ENCODE results near the gene OSR1. TPM values are rescaled to one million over a fixed set of nuclear protein-coding genes. Genes with fewer than 3 reads are reported as not detected.

OSR1 gene
- total RNA-seq, 1 experiment from 2014 or later, result 4.4 TPM

DNA sequence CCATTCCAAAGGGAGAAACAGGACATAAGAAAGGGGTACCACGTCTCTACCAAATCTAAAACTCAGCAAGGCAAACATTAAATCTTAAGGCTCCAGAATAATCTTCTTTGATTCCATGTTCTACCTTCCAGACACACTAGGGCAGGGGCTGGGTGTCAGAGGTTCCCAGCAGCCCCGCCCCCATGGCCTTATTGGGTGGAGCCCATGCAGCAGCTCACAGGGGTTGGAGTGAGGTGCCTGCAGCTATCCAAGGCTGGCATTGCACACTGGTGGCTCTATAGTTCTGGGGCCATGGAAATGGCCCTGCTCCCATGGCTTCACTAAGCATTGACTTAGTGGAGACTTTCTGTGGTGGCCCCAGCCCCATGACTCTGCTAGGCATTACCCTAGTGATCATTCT lies 14.9 kb upstream of the OSR1 start:
- H3K27me3 ChIP-seq (ENCODE audit: control insufficient read depth, insufficient read depth, low read length), result peaks cover 10% of the 10 kb centered on the region; the same call in 1 of the 2 replicates
- H3K4me3 ChIP-seq (ENCODE audit: low read depth in 2 of 2, low read length in 2 of 2), result no peak overlapping the region
- BruUV-seq (replicated peaks), result no TSS peak
- 0 out of 2 replicates have a peak, but pooled peaks cover 3% of the 10 kb centered on the region for H3K9me3 ChIP-seq (ENCODE audit: control insufficient read depth, insufficient read depth, low read depth, low read length)
- POLR2A ChIA-PET, result no interaction called here
- DNase-seq (ENCODE audit: low read depth, low spot score) (no peak), ATAC-seq (no peak)
- H3K36me3 ChIP-seq (ENCODE audit: control insufficient read depth, insufficient read depth, low read length), result no peaks in the 10 kb centered on the region
- in situ Hi-C loops (cut with HindIII; ENCODE audit: low pct_unique_long_range_greater_than_20kb, low sequenced_read_pairs) (no loop called here), intact Hi-C loops (cut with micrococcal nuclease; ENCODE audit: unreplicated experiment) (no loop called here)
- CTCF ChIA-PET, result interaction anchor here (0.8 kb wide), 1 partner anchor 23 kb away, joined by 3 read pairs; no protein-coding TSS in a partner anchor
- H3K27ac ChIP-seq (ENCODE audit: low read length), result no peak overlapping the region
- H3K4me1 ChIP-seq (ENCODE audit: control insufficient read depth, insufficient read depth, low read length), result no peaks in the 10 kb centered on the region; the same call in 1 of the 2 replicates
- TF ChIP-seq POLR2AphosphoS5 (IDR thresholded peaks at IDR 0.05; ENCODE audit: low read depth, low read length), result no peak
- TF ChIP-seq, protein P1, sequence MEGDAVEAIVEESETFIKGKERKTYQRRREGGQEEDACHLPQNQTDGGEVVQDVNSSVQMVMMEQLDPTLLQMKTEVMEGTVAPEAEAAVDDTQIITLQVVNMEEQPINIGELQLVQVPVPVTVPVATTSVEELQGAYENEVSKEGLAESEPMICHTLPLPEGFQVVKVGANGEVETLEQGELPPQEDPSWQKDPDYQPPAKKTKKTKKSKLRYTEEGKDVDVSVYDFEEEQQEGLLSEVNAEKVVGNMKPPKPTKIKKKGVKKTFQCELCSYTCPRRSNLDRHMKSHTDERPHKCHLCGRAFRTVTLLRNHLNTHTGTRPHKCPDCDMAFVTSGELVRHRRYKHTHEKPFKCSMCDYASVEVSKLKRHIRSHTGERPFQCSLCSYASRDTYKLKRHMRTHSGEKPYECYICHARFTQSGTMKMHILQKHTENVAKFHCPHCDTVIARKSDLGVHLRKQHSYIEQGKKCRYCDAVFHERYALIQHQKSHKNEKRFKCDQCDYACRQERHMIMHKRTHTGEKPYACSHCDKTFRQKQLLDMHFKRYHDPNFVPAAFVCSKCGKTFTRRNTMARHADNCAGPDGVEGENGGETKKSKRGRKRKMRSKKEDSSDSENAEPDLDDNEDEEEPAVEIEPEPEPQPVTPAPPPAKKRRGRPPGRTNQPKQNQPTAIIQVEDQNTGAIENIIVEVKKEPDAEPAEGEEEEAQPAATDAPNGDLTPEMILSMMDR (IDR thresholded peaks at IDR 0.05), result no peak
- no peak for TF ChIP-seq TCF7L2 (IDR thresholded peaks at IDR 0.05; ENCODE audit: low read depth, low read length)
- TF ChIP-seq SIN3A (IDR thresholded peaks at IDR 0.05; ENCODE audit: borderline replicate concordance, insufficient read depth, low read depth, low read length), result no peak
- TF ChIP-seq, protein P2, sequence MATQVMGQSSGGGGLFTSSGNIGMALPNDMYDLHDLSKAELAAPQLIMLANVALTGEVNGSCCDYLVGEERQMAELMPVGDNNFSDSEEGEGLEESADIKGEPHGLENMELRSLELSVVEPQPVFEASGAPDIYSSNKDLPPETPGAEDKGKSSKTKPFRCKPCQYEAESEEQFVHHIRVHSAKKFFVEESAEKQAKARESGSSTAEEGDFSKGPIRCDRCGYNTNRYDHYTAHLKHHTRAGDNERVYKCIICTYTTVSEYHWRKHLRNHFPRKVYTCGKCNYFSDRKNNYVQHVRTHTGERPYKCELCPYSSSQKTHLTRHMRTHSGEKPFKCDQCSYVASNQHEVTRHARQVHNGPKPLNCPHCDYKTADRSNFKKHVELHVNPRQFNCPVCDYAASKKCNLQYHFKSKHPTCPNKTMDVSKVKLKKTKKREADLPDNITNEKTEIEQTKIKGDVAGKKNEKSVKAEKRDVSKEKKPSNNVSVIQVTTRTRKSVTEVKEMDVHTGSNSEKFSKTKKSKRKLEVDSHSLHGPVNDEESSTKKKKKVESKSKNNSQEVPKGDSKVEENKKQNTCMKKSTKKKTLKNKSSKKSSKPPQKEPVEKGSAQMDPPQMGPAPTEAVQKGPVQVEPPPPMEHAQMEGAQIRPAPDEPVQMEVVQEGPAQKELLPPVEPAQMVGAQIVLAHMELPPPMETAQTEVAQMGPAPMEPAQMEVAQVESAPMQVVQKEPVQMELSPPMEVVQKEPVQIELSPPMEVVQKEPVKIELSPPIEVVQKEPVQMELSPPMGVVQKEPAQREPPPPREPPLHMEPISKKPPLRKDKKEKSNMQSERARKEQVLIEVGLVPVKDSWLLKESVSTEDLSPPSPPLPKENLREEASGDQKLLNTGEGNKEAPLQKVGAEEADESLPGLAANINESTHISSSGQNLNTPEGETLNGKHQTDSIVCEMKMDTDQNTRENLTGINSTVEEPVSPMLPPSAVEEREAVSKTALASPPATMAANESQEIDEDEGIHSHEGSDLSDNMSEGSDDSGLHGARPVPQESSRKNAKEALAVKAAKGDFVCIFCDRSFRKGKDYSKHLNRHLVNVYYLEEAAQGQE (IDR thresholded peaks at IDR 0.05; ENCODE audit: insufficient read depth in 1 of 2, low read depth in 2 of 2, low read length in 1 of 2), result no peak

DNA sequence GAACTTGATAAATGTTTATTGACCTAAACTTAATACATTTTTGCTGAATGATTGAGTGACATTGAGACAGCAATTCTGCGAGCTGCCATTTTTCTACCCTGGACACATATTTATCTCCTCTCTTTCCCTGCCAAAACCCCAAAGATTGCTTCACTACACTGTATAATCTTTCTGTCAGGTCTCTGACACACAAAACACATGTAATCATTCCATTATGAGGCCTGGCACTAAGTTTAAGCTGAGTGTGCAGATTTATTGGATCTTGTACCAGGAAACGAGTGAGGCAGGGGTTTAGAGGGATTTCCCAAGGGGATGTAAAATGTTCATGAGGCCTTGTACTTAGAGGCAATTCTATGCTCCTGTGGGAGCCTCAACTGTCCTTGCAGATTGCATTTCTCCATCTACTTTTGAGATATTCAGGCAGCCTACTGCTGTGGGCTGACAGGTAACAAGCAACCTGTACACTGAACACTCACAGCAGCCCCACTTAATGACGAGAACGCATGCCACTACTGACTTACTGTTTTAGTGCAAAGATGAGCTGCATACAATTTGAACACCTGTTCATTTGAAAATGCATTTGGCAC lies 13.7 kb upstream of the OSR1 start:
- intact Hi-C loops (cut with micrococcal nuclease; ENCODE audit: unreplicated experiment), result no loop called here
- ChIA-PET POLR2A (no interaction called here), CTCF (no interaction called here)
- ATAC-seq (no peak), DNase-seq (ENCODE audit: low read depth, low spot score) (no peak)
- TF ChIP-seq, protein P2 (IDR thresholded peaks at IDR 0.05; ENCODE audit: insufficient read depth in 1 of 2, low read depth in 2 of 2, low read length in 1 of 2), result no peak
- TF ChIP-seq TCF7L2 (IDR thresholded peaks at IDR 0.05; ENCODE audit: low read depth, low read length) (no peak), SIN3A (IDR thresholded peaks at IDR 0.05; ENCODE audit: borderline replicate concordance, insufficient read depth, low read depth, low read length) (no peak), POLR2AphosphoS5 (IDR thresholded peaks at IDR 0.05; ENCODE audit: low read depth, low read length) (no peak)
- TF ChIP-seq, protein P1 (IDR thresholded peaks at IDR 0.05), result no peak
- no peaks in the 10 kb centered on the region for H3K36me3 ChIP-seq (ENCODE audit: control insufficient read depth, insufficient read depth, low read length)
- in situ Hi-C loops (cut with HindIII; ENCODE audit: low pct_unique_long_range_greater_than_20kb, low sequenced_read_pairs), result no loop called here
- no peak overlapping the region for H3K27ac ChIP-seq (ENCODE audit: low read length)
- H3K4me3 ChIP-seq (ENCODE audit: low read depth in 2 of 2, low read length in 2 of 2), result no peak overlapping the region
- H3K4me1 ChIP-seq (ENCODE audit: control insufficient read depth, insufficient read depth, low read length), result no peaks in the 10 kb centered on the region; the same call in 1 of the 2 replicates
- H3K27me3 ChIP-seq (ENCODE audit: control insufficient read depth, insufficient read depth, low read length), result peaks cover 14% of the 10 kb centered on the region; the same call in 1 of the 2 replicates
- 0 out of 2 replicates have a peak, but pooled peaks cover 3% of the 10 kb centered on the region for H3K9me3 ChIP-seq (ENCODE audit: control insufficient read depth, insufficient read depth, low read depth, low read length)
- BruUV-seq (replicated peaks), result no TSS peak
